Subcutaneous adipose tissue (tissue), 4 donors: ENCODE measurements around the gene MRPL24. TPM values are rescaled to one million over a fixed set of nuclear protein-coding genes. Genes with fewer than 3 reads are reported as not detected.

ENCODE experiments used
- total RNA-seq, 4 donors: library from RNA; depleted of rRNA; stranded (reverse); fragments of >200 nt; gene quantifications; one replicate each; pipeline ENCODE4 v1.1.0, GENCODE V29; 2016
- TF ChIP-seq, protein P1 (sequence below): fragments of 450-650 bp; IDR thresholded peaks from one replicate; pipeline ENCODE4 v1.5.1; 2016; ENCODE audit warnings: low read depth, mild to moderate bottlenecking, control low read depth, antibody characterized with exemption, moderate library complexity

The MRPL24 gene
- total RNA-seq, 4 donors from 2014 or later, result 53.0 to 84.5 (median 74.0) TPM

DNA sequence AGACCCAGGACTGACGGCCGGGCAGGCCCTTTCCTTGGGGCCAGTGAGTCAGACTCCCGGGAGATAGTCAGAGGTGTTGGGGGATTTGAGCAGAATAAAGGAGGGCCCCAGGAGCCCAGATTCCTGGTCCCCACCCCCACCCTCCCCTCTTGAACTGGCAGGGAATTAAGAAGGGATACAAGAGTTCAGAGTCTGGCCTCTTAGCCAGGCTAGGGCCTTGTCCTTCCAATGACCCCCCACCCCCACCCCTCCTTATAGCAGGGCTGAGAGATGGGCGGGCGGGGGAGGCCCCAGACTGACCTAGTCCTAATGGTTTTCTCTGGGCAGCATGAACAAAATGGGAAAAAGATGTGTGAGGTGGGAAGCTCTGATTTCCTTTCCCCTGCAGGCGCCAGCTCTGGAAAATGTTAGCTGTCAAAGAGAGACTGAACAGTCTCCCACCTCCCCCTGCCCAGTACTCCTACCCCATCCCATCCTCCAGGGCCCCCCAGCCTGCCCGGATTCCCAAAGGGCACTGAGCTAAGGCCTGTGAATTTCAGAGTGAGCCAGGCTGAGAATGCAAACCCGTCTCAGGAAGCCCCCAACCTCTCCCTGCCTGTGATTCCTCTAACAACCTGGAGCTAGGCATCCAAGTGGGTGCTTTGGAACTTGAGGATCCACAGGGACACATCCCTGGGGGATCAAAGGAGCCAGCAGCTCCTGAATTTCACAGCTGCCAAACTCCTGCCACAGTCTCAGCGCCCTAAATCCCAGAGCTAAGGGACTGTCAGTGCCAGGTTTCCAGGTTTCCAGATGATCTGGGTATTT is 29.7 kb downstream of the MRPL24 start:
- TF ChIP-seq, protein P1, sequence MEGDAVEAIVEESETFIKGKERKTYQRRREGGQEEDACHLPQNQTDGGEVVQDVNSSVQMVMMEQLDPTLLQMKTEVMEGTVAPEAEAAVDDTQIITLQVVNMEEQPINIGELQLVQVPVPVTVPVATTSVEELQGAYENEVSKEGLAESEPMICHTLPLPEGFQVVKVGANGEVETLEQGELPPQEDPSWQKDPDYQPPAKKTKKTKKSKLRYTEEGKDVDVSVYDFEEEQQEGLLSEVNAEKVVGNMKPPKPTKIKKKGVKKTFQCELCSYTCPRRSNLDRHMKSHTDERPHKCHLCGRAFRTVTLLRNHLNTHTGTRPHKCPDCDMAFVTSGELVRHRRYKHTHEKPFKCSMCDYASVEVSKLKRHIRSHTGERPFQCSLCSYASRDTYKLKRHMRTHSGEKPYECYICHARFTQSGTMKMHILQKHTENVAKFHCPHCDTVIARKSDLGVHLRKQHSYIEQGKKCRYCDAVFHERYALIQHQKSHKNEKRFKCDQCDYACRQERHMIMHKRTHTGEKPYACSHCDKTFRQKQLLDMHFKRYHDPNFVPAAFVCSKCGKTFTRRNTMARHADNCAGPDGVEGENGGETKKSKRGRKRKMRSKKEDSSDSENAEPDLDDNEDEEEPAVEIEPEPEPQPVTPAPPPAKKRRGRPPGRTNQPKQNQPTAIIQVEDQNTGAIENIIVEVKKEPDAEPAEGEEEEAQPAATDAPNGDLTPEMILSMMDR, result no peak

DNA sequence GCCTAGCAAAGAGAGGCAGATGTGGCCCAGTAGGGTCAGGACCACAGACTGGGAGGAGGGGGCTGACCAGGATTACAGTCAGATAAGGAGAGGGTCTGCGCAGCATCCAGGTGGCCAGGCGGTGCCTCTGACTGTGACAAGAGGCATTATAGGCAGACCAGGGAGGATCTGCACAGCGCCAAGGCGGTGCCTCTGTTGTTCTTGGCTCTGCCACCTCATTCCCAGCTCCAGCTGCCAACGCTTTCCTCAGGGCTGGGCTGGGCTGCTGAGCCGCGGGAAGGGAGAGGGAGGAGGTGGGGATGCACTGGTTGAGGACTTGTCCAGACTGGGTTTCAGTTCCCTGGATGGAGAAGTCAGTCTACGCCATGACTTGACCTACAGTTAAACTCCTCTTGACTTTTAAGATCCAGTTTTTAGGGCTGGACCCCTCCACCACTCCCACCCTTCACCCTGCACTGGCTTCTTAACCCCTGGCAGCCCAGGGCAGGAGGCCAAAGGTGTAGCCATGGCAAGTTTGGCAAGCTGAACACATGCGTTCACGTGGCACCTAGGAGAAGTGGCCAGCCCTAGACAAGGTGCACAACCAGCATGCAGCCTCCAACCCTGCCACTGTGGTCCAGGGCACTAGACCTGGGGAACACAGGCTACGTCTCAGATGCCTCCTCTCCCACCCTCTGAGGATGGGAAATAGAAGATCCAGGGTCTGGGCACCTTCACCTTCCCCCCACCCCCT is 31.0 kb downstream of the MRPL24 start:
- TF ChIP-seq, protein P1, result no peak

DNA sequence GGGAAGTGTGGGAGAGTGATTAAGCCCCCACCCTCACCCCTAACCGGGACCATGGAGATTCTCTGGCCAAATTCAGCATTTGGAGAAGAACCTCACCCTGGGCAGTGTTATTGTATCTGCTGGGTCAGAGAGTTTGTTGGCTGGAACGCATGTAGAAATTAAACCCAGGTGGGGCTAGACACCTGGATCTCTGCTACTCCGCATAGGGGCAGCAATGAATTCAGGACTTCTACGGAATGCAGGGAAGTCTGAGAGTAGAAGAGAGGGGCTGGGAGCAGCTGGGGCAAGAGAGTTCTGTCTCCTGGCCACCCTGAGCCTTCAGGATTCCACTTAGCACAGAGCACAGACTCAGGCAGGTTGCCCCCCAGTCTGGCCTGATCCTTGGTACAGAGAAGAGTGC is 31.9 kb downstream of the MRPL24 start:
- TF ChIP-seq, protein P1, result no peak

DNA sequence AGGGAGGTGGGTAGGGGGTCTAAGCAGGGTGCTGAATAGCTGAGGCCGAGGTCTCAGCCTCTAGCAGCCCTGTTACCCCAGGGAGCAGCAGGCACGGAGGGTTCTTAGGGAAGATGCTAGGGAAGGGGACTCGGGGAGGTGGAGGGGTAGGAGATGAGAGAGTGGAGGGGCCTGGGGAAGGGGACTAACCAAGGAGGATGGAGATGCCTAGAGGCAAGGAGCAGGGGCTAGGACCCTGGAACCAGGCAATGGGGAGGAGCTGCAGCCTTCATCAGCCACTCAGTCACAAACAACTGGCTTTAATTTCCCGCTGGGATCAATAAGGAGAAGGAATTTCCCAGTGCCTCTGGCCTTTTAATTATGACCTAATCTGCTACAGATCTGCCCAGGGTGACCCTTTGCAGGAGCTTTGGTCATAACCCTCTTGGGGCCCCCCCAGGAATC is 32.6 kb downstream of the MRPL24 start:
- TF ChIP-seq, protein P1, result no peak

DNA sequence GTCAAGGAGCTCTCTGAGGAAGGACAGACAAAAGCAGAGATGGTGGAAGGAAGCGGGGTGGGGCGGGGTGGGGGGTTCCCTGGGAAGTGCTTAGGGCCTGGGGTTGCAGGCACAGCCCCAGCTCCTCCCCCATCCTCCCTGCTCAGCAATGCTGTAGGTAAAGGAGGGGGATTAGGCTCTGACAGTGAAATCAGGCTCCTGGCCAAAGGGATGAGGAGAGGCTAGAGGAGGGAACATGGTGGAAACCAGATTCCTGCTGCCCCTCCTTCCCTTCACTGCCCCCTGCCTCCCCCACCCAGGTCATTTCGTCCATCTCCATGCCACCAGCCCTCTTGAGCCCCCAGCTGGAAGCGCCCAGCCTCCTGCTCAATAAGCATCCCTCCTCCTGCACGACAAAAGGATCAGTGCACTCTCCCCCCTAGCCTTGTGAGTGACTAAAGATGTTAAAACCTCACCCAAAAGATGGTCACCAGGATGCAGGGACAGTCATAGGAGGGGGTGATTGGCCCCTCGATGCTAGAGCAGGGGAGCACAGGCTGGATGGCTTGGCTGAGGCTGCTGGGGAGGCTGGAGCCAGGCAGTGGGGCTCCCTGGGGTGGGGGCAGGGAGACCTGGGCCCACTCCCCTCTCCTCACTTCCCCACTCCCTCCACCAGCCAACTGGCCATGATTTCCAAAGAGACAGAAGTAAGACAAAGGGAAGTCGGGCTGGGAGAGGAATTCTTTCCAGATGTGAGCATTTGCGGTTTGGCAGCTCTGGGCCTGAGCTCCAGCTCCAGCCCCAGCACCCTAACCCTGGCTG is 33.3 kb downstream of the MRPL24 start:
- TF ChIP-seq, protein P1, result no peak

DNA sequence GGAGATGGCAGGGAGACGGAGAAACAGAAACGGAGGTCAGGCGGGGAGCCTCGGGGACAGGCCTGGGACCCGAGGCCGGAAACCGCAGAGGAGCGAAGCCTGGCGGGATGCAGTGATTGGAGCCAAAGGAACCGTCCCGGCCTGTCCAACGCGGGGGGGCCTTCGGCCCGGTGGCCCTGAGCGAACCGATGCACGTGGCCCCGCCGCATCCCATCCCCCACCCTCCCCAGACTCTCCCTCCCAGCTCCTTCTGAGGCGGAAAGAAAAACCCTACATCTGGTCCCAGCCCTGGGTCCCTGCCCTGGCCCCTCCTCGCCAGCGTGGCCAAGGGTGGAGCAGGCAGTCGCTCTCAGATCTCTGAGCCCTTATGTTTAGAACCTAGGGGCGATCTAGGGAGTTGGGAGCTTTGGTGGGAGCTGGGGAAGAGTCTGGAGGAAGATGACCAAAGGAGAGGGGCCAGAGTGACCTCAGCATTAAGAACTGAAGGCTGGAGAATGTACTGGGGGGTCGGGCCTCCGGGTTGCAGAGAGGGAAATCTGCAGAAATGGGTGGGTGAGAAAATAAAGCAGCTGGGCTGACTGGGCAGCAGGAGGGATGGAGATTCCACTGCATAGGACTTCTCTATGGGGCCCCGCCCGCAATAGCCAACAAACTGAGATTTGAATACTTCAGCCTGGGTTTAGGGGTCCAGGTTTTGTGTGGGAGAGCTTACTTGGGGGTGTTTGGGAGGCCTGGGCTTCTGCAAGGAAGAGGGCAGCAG is 34.1 kb downstream of the MRPL24 start:
- TF ChIP-seq, protein P1, result no peak
